Measurements from ENCODE around the gene PARD3.

The PARD3 gene

DNA sequence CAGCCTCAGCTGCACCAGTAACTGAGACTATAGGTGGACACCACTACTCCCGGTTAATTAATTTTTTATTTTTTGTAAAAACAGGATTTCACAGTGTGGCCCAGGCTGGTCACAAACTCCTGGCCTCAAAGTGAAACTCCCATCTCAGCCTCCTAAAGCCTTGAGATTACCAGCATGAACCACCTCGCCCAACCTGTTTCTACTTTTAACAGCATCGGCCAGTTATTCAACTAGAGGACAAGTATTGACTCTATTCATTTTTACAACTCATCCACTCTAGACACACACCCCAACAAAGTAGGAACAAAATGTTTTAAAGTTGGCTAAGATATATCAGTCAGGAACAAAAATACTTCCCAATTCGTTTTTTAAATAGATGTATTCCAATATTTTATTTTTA is 334.8 kb downstream of the PARD3 start:
- DNase-seq: no peak

- DNase-seq: no peak
Measured at GRCh38 chr10:34479520-34480179, 335.4 kb downstream of the PARD3 start.

- no peak for DNase-seq
Measured at GRCh38 chr10:34477249-34477648, 337.8 kb downstream of the PARD3 start.

- DNase-seq: no peak
Measured at GRCh38 chr10:34476608-34477007, 338.5 kb downstream of the PARD3 start.

GRCh38 chr10:34475786-34476185 is 339.3 kb downstream of the PARD3 start:
- no peak for DNase-seq

DNA sequence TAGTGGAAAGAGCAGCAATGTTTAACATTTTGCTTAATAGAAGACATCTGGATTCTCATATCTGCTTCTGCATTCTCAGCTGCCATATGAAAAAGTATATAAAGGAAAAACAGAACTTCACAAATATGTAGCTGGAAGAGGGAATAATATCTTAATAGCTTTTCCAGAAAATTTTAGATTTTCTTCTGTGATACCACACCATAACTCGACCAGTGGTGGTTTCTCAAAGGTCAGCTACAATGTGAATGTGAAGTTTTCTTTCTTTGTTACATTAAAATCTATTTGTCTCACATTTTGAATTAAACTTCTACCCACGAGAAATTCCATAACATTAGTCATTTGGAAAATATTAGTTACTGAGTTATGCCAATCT is 339.8 kb downstream of the PARD3 start:
- no peak for DNase-seq

GRCh38 chr10:34474555-34475273 is 340.4 kb downstream of the PARD3 start:
- DNase-seq: no peak

GRCh38 chr10:34474009-34474376 is 341.1 kb downstream of the PARD3 start:
- DNase-seq: no peak

DNA sequence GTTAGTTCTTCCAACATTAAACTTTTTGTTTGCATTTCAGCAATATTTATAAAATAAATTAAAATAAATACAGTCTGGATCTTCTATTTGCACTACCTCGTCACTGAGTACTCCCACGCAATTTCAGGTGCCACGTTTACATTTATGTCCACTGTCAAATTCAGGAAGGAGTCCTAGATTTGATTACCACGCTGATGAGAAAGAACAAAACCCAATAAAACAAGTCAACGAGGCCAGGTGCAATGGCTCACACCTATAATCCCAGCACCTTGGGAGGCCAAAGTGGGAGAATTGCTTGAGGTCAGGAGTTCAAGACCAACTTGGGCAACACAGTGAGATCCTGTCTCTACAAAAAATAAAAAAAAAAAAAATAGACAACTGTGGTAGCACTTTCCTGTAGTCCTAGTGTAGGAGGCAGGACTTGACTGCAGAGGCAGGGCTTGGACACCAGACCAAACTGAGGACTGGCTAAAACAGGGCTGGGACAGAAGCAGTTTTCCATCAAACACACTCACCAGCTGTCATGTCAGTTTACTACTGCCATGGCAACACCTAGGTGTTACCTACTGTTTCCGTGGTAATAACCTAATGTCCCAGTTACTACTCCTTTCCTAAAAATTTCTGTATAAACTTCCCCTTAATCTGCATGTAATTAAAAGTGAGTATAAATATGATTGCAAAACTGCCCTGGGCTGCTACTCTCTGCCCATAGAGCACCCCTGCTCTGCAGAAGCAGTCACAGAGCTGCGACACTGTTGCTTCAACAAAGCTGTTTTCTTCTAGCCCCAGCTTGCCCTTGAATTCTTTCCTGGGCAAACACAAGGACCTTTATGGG is 341.7 kb downstream of the PARD3 start:
- DNase-seq: no peak

- no peak for DNase-seq
Measured at GRCh38 chr10:34470307-34470706, 344.8 kb downstream of the PARD3 start.

DNA sequence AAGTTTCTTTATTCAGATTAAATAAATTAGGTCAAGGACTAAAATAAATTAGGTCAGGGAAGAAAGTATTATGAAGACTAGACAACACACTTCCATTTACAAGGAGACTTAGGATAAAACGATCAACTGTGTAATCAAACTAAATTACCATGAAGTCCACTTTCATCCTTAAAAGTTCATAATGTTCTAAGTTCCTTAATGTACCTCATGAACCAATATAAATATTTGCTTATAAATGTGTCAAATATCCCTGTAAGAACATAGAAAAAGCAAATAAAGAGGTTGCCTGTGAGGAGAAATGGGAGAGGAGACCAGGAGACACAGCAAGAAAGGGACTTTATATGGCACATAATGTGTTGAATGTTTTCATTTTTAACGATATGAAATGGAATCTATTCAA is 345.6 kb downstream of the PARD3 start:
- DNase-seq: no peak

DNA sequence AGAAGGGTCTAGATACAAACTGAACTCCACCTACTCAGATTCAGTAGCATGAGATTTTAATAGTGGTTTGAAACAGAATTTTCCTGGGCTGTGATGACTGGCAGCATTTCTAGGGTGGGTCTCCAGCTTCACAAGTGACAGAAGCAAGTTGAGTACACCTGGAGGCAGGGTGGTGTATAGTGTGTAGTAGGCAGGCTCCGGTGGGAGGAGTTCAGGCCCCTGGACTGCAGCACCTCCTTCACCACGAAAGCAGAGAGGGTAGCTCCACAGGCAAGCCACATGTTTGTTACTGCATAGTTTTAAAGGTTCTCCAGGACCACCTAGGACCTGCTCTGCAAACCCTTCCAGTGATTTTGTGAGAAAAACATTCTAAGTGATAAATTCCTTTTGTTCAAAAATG is 347.2 kb downstream of the PARD3 start:
- no peak for DNase-seq

DNA sequence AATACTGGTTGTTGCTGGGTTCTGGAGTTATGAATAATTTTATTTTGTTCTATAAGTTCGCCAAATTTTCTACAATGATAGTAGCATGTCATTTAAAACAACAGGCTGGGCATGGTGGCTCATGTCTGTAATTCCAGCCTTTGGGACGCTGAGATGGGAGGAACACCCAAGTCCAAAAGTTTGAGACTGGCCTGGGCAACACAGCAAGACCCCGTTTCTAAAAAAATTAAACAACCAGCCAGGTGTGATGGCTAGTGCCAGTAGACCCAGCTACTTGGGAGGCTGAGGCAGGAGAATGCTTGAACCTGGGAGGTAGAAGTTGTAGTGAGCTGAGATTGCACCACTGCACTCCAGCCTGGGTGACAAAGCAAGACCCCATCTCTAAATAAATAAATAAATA is 347.7 kb downstream of the PARD3 start:
- no peak for DNase-seq

DNA sequence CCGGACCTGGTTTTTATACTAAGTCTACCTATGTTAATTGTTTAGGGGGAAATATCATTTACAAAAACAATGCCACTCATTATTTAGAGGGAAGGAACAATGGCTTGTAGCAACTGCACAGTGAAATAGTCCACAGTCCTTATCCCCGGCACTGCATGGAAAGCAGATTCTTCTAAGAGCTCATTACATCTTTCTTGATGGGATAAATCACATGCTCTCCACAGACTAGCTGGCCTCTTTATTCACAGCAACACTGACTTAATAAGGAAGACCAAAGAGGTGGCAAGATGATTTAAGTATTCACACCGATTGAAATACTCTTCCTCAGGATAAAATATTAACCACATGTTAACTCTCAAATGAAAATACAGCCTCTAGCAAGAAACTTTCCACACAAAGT is 349.4 kb downstream of the PARD3 start:
- no peak for DNase-seq

DNA sequence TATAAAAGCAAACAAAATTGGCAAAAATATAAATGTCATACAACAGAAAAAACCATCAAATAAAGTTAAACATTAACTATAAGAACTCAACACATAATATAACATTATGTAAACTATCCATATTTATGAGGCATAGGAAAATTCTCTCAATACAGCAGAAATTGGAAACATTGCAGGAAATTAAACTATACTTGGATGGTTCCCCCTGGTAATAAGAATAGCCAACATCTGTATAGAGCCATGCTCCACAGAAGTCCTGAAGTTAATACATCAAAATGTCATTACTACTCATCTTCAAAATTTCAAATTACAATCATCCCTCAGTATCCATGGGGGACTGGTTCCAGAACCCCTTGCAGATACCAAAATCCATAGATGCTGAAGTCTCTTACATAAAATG is 350.5 kb downstream of the PARD3 start:
- no peak for DNase-seq

GRCh38 chr10:34464000-34464399 is 351.1 kb downstream of the PARD3 start:
- DNase-seq: no peak

DNA sequence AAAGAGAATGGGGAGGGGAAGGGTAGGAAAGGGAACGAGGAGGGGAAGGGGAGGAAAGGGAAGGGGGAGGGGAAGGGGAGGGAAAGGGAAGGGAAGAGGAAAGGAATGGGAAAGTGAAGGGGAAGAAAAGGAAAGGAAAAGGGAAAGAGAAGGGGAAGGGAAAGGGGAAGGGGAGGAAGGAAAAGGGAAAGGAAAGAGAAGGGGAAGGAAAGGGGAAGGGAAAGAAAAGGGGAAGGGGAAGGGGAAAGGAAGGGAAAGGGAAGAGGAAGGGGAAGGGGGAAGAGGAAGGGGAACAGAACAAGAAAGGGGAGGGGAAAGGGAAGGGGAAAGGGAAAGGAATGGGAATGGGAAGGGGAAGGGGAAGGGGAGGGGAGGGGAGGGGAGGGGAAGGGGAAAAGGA is 352.1 kb downstream of the PARD3 start:
- DNase-seq: no peak

GRCh38 chr10:34462056-34462455 is 353.0 kb downstream of the PARD3 start:
- DNase-seq: no peak

DNA sequence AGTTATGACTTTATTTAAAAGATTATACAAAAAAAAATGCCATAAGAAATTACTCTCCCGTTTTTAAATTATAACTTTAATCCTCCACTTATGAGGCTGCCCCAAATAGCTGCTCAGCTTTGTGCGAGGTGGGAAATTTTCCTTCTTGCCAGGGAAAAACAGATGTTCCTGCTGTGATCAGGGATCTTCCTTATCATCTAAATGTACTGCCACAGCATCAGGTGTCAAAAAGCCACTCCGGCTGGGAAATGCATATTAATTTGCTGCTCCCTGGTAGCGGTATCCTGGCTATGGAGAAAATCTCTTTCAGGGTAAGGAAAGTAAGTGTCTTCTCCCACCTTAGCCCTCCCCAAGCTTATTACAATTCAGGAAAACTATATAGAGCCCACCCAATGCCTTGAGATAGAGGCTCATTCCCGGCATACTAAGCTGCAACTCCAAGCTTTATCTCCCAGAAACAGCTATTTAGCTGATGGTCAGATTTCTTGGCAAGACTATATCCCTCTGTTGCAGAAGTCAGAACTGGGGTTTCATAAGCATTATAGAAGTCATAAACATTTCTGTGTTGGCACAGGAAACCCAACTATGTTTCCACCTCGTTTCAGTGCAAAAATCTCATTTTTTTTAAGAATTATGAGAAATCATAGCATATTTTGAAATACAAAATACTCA is 360.4 kb downstream of the PARD3 start:
- no peak for DNase-seq

GRCh38 chr10:34449836-34450235 is 365.3 kb downstream of the PARD3 start:
- DNase-seq: no peak

DNA sequence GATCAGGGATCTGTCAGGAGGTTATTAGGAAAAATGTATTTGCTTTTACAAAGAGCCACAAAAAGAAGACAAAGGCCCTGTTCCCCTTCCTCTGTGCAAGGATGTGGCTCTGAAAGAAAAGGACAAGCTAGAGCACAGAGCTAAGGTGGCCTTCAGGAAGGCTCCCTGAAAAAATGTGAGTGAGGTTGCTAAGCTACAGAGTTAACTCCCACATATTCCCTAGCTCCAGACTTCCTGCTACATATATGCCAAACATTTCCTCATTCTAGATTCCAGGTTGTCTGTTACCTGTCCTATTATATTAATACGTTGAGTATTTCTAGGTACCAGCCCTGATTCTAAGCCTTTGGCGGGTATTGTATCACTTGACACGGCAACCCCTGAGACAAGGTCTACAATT is 369.0 kb downstream of the PARD3 start:
- no peak for DNase-seq

DNA sequence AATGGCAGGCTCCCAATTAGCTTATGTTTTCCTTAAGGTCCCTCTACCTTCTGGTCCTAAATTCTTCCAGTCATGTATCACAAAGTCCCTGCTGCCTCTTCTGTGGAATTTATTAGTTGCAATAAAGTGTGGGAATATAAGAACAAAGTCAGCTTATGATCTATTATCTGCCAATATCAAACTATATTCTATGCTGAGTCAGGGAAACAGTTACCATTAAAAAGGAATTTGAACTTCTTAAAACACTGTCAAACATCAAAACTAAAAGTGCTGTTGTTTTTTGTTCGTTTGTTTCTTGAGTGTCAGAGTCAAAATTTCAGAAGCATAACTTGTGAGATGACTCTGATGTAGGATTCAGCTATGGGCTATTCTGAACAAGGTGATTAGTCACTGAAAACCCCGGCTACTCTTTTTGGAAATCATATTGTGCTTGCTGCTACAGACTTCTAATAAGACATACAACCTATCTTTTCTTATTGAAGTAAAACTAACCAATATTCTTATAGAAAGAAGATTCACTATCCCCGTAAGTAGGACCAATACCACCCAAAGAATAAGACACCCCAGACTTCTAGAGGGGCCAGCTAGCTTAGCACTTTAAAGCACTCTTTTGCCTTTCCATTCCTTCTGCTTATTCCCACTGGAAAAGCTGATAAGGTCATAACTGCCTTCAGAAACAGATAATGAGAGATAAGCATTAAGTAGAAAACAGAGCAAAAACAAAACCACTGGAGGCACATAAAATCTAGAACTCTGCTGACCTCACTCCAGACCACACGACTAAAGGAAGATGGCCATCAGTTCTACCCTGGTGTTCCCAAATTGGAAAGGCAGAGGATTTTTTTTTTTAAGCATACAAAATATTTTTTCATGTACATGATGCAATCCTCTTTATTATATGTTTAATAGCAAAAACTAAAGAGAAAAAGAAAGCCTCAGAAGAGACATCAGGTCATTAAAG is 370.6 kb downstream of the PARD3 start:
- no peak for DNase-seq
